Gastrocnemius medialis (tissue), 4 donors: ENCODE measurements around the gene NLRP5. TPM values are rescaled to one million over a fixed set of nuclear protein-coding genes. Genes with fewer than 3 reads are reported as not detected.

ENCODE experiments used
- ATAC-seq, 2 donors: fragments of 150-250 bp; one replicate each; pipeline ENCODE4 v1.9.1; 2016
- DNase-seq, 2 donors: peaks; one replicate each; pipeline ENCODE4 v3.0.0-alpha.2; 2019
- H3K27ac ChIP-seq, 4 donors: fragments of 200-600 bp; sonication (generic); 1 replicate in 1 of 4; 2 replicates in 3 of 4; pipeline ENCODE4 v1.5.1; 2016 to 2018; ENCODE audit warnings: mild to moderate bottlenecking in 2 of 4, moderate library complexity in 1 of 4
- H3K27me3 ChIP-seq, 3 donors: fragments of 200-600 bp; sonication (generic) in 2 of 3; 1 replicate in 1 of 3; 2 replicates in 2 of 3; pipeline versions ENCODE4 v1.5.1 to v1.6.0; 2016 to 2019; ENCODE audit warnings: mild to moderate bottlenecking in 1 of 3, moderate library complexity in 1 of 3
- H3K36me3 ChIP-seq, 2 donors: fragments of 200-600 bp; sonication (generic) in 1 of 2; one replicate each; pipeline ENCODE4 v1.5.1; 2017 to 2018
- H3K4me1 ChIP-seq, 2 donors: fragments of 200-600 bp; sonication (generic) in 1 of 2; one replicate each; pipeline ENCODE4 v1.5.1; 2016 to 2017; ENCODE audit warnings: mild to moderate bottlenecking in 2 of 2
- H3K4me3 ChIP-seq, 4 donors: fragments of 200-600 bp; sonication (generic) in 3 of 4; 1 replicate in 1 of 4; 2 replicates in 3 of 4; pipeline ENCODE4 v1.5.1; 2016 to 2019; ENCODE audit warnings: mild to moderate bottlenecking in 2 of 4
- H3K9me3 ChIP-seq, 3 donors: fragments of 200-600 bp; sonication (generic) in 2 of 3; 1 replicate in 1 of 3; 2 replicates in 2 of 3; pipeline ENCODE4 v1.5.1; 2016 to 2019
- CTCF ChIP-seq, 5 experiments: fragments of 450-650 bp in 3 of 5; fragments of 200-600 bp in 2 of 5; sonication (generic) in 2 of 5; IDR thresholded peaks in 4 of 5; conservative IDR thresholded peaks in 1 of 5; 1 replicate in 4 of 5; 2 replicates in 1 of 5; pipeline ENCODE4 v1.5.1; 2016 to 2019; ENCODE audit warnings: antibody characterized with exemption in 5 of 5, mild to moderate bottlenecking in 3 of 5, moderate library complexity in 3 of 5
- POLR2A ChIP-seq, 2 donors: fragments of 450-650 bp; IDR thresholded peaks; one replicate each; pipeline ENCODE4 v1.6.1; 2017; ENCODE audit warnings: antibody characterized with exemption in 2 of 2, mild to moderate bottlenecking in 2 of 2, moderate library complexity in 2 of 2
- in situ Hi-C, 4 donors: fragments of 200-750 bp; cut with MboI; loops; one replicate each; pipeline versions ENCODE4 v1.15.0 to v1.8.0; 2017; ENCODE audit warnings: low sequenced_read_pairs in 4 of 4
- intact Hi-C: fragments of 100-400 bp; cut with DNase I; formaldehyde crosslinking; loops from one replicate; pipeline ENCODE4 v1.15.1; 2023; ENCODE audit warnings: low total_unique reads
- total RNA-seq, 4 donors: library from RNA; depleted of rRNA; stranded (reverse); fragments of >200 nt; gene quantifications; one replicate each; pipeline versions ENCODE4 v1.1.0 to v1.2.3, GENCODE V29; 2016

Gene NLRP5
- total RNA-seq, 4 donors from 2014 or later = not detected

GRCh38 chr19:56110515-56111448, 124.2 kb downstream of the NLRP5 start:
- Histone ChIP-seq H3K4me1 (peaks cover 73 to 78% of the 10 kb centered on the region in 2 donors), H3K36me3 (no peaks in the 10 kb centered on the region), H3K27ac (peak overlapping the region; percentile 33 to 76 (median 68)), H3K27me3 (no peaks in the 10 kb centered on the region), H3K4me3 (no peak overlapping the region), H3K9me3 (no peaks in the 10 kb centered on the region)
- intact Hi-C loops (no loop called here), in situ Hi-C loops (no loop called here)
- TF ChIP-seq POLR2A (IDR thresholded peaks at IDR 0.05) (no peak), CTCF (IDR thresholded peaks at IDR 0.05 in 4 of 5, conservative IDR thresholded peaks at IDR 0.05 in 1 of 5) (no peak)
- DNase-seq (peak in 1 of 2 donors; percentile 33), ATAC-seq (peak; percentile 28 to 60)

Other genes with a start within 250 kb of the NLRP5 start
- not detected for gene NLRP9, start 248.4 kb upstream of the NLRP5 start, total RNA-seq
- not detected for gene RFPL4A, start 227.7 kb upstream of the NLRP5 start, total RNA-seq
- gene RFPL4AL1, start 217.7 kb upstream of the NLRP5 start, total RNA-seq = not detected
- not detected for gene NLRP11, start 154.8 kb upstream of the NLRP5 start, total RNA-seq
- not detected for gene NLRP4, start 150.2 kb upstream of the NLRP5 start, total RNA-seq
- not detected for gene NLRP13, start 54.4 kb upstream of the NLRP5 start, total RNA-seq
- not detected for gene NLRP8, start 38.9 kb upstream of the NLRP5 start, total RNA-seq
- 10 to 100 TPM; 16.7 to 43.0 (median 26.5) TPM for gene ZNF787, start 134.5 kb downstream of the NLRP5 start, total RNA-seq
- 10 to 100 TPM; 16.4 to 38.9 (median 24.9) TPM for gene ZNF444, start 154.5 kb downstream of the NLRP5 start, total RNA-seq
- gene GALP, start 189.2 kb downstream of the NLRP5 start, total RNA-seq = not detected
- not detected for gene ZSCAN5B, start 211.0 kb downstream of the NLRP5 start, total RNA-seq
- gene ZSCAN5C, start 215.5 kb downstream of the NLRP5 start, total RNA-seq = not detected